ENCODE data around the gene GRID2. TPM values are rescaled to one million over a fixed set of nuclear protein-coding genes. Genes with fewer than 3 reads are reported as not detected.

GRID2 gene
- total RNA-seq, 2 donors from 2014 or later: not detected

DNA sequence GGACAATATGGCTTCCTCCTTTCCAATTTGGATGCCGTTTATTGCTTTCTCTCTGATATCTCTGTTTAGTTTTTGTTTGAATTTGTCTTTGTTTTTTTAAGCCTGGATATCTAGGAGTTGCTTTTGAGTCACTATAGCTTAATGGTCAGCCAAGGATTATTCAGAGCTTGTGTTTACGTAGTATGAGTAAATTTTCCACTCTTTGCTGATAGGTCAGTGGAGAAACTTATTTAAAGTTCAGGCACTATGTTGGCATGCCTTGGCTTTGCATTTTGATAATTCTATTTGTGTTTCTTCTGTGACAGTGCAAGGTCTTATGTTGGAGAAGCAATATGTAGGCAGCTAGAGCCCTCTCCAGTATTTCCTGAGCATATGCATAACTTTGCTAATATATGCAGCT is 315.2 kb downstream of the GRID2 start:
- Histone ChIP-seq H3K27me3 (no peaks in the 10 kb centered on the region), H3K9ac (ENCODE audit: low read depth in 2 of 2, low read length in 2 of 2) (no peak overlapping the region), H3K36me3 (no peaks in the 10 kb centered on the region), H3K4me1 (no peaks in the 10 kb centered on the region), H3K9me3 (no peaks in the 10 kb centered on the region), H3K4me3 (no peak overlapping the region), H3K27ac (no peak overlapping the region)
- no peak for DNase-seq
- TF ChIP-seq, protein P1, sequence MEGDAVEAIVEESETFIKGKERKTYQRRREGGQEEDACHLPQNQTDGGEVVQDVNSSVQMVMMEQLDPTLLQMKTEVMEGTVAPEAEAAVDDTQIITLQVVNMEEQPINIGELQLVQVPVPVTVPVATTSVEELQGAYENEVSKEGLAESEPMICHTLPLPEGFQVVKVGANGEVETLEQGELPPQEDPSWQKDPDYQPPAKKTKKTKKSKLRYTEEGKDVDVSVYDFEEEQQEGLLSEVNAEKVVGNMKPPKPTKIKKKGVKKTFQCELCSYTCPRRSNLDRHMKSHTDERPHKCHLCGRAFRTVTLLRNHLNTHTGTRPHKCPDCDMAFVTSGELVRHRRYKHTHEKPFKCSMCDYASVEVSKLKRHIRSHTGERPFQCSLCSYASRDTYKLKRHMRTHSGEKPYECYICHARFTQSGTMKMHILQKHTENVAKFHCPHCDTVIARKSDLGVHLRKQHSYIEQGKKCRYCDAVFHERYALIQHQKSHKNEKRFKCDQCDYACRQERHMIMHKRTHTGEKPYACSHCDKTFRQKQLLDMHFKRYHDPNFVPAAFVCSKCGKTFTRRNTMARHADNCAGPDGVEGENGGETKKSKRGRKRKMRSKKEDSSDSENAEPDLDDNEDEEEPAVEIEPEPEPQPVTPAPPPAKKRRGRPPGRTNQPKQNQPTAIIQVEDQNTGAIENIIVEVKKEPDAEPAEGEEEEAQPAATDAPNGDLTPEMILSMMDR (IDR thresholded peaks at IDR 0.05): no peak
- intact Hi-C loops (cut with DNase I): no loop called here

DNA sequence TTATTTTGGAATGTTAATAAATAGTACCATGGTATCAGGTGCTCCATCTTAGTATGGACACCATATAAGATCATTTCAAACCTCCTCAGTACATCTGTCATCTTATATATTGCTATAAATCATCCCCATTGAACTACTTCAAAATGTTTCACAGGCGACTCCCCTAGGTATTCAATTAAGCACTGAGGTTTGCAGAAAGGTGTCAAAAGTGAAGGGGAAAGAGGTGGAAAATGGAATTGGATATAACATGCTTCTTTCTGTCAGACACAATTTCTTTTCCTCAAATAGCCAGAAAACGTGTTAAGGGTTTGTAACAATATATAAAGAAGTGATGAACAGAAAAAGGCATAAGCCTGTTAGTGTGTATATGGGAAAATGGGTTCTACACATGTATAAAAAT is 325.5 kb downstream of the GRID2 start:
- TF ChIP-seq, protein P1 (IDR thresholded peaks at IDR 0.05): no peak

DNA sequence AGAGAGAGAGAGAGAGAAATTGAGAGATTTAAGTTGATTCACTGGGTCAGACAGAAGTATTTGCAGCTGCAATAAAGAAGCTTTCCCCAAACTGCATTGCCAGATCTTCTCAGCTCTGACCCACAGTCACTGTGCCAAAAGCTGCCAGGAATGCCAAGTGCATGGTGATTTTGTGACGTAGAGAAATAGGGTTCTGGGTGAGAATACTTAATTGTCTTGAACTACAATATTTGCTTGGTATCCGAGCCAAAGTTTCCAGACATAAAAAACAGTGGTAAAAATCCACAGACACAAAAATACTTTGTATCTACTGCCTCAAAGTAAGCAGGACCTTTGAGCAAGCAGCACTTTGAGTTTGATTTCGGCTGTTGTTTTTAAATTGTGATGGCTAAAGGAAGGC is 331.1 kb downstream of the GRID2 start:
- Histone ChIP-seq H3K4me3 (no peak overlapping the region), H3K27ac (no peak overlapping the region), H3K27me3 (no peaks in the 10 kb centered on the region), H3K9ac (ENCODE audit: low read depth in 2 of 2, low read length in 2 of 2) (no peak overlapping the region), H3K4me1 (no peaks in the 10 kb centered on the region), H3K36me3 (no peaks in the 10 kb centered on the region), H3K9me3 (no peaks in the 10 kb centered on the region)
- no peak for DNase-seq
- TF ChIP-seq, protein P1 (IDR thresholded peaks at IDR 0.05): no peak
- intact Hi-C loops (cut with DNase I): no loop called here

More for the DNA sequence above, 325.5 kb downstream of the GRID2 start:
- DNase-seq: no peak
- H3K27ac ChIP-seq: no peak overlapping the region
- no peaks in the 10 kb centered on the region for H3K36me3 ChIP-seq
- H3K9ac ChIP-seq (ENCODE audit: low read depth in 2 of 2, low read length in 2 of 2): no peak overlapping the region
- intact Hi-C loops (cut with DNase I): no loop called here
- no peaks in the 10 kb centered on the region for H3K4me1 ChIP-seq
- H3K27me3 ChIP-seq: no peaks in the 10 kb centered on the region
- H3K9me3 ChIP-seq: no peaks in the 10 kb centered on the region
- H3K4me3 ChIP-seq: no peak overlapping the region

DNA sequence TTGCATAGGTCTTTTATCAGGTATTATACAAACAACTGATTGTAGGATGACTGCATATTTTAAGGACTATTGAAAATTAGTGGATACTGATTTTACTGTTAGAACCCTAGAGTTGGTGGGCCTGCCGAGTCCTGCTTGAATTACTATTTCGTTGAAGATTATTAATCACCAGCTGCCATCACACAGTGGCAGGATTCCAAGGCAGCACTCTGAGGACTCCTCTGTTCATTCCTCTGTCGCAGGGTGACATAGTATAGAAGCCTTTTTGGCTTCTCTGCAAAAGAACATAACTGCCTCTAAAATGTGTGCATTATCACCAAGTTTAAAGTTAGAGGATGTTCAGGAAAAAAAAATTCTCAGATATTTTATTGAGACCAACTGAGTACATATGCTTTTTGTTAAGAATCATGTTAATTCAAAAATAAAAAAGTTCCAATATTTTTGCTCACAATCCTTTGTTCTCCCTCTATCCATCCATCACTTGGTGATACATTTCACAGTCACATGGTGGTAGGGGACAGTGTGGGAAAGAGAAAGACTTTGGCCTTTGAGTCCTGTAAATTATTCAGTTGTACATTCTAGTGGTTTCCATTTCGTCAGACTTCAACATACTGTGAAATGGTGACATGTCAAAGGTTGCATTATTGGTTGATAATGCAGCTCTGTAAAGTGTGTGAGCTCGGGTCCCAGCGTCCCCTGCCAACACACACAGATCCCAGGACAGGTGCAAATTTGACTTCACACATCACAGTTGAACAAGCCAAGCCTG is 332.5 kb downstream of the GRID2 start:
- TF ChIP-seq, protein P1 (IDR thresholded peaks at IDR 0.05): no peak
- no peaks in the 10 kb centered on the region for H3K9me3 ChIP-seq
- no peak for DNase-seq
- H3K4me3 ChIP-seq: no peak overlapping the region
- H3K27me3 ChIP-seq: no peaks in the 10 kb centered on the region
- no peak overlapping the region for H3K9ac ChIP-seq (ENCODE audit: low read depth in 2 of 2, low read length in 2 of 2)
- H3K4me1 ChIP-seq: no peaks in the 10 kb centered on the region
- intact Hi-C loops (cut with DNase I): no loop called here
- no peaks in the 10 kb centered on the region for H3K36me3 ChIP-seq
- H3K27ac ChIP-seq: no peak overlapping the region

DNA sequence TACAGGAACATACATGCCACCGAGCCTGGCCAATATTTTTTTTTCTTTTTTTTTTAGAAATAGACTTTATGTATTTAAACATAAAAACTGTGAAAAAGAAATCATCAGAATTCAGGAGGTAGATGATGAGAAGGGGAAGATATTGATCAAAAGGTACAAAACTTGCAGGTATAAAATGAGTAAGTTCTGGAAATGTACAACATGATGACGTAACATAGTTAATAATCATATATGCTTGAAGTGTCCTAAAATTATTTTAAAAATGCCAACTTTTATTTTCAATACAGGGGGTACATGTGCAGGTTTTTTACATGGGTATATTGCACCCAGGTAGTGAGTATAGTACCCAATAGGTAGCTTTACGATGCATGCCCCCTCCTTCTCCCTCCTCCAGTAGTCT is 337.6 kb downstream of the GRID2 start:
- Histone ChIP-seq H3K27ac (no peak overlapping the region), H3K27me3 (no peaks in the 10 kb centered on the region), H3K4me3 (no peak overlapping the region), H3K9me3 (no peaks in the 10 kb centered on the region), H3K9ac (ENCODE audit: low read depth in 2 of 2, low read length in 2 of 2) (no peak overlapping the region), H3K36me3 (no peaks in the 10 kb centered on the region), H3K4me1 (no peaks in the 10 kb centered on the region)
- TF ChIP-seq, protein P1 (IDR thresholded peaks at IDR 0.05): no peak
- intact Hi-C loops (cut with DNase I): no loop called here
- no peak for DNase-seq
